RCC 7860 (cell line): ENCODE results near the gene DOK5.

Experiments
- DNase-seq: peaks from one replicate; pipeline ENCODE4 v3.0.0-alpha.2; 2015; ENCODE audit warnings: low spot score
- FAIRE-seq: peaks from 2 replicates; lab custom pipeline; 2012; peaks lifted over from hg19 to GRCh38; lab: Jason Lieb, UNC

DOK5 gene

DNA sequence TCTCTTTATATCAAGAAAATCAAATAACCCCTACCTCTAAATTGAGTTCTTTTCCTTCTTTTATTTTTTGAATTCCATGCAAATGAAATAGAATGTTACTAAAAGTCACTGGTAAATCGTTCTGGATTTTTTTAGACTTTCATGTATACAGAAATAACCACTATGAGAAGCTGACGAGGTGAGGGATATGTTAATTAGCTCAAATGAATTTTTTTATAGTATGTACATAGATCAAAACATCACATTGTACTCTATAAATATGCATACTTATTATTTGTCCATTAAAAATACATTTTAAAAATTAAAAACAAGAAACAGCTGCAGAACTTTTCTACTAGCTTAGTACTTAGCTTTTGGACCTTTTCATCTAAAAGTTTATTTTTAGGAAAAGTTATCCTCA is 165.4 kb downstream of the DOK5 start:
- DNase-seq (no peak), FAIRE-seq (no peak)

- no peak for FAIRE-seq
- DNase-seq: no peak
Observed at GRCh38 chr20:54642864-54643667, 167.7 kb downstream of the DOK5 start.

GRCh38 chr20:54643761-54644160 is 168.4 kb downstream of the DOK5 start:
- no peak for FAIRE-seq
- DNase-seq: no peak

- FAIRE-seq (no peak), DNase-seq (no peak)
Observed at GRCh38 chr20:54645445-54646155, 170.2 kb downstream of the DOK5 start.

- FAIRE-seq (no peak), DNase-seq (no peak)
Observed at GRCh38 chr20:54646156-54646517, 170.7 kb downstream of the DOK5 start.

DNA sequence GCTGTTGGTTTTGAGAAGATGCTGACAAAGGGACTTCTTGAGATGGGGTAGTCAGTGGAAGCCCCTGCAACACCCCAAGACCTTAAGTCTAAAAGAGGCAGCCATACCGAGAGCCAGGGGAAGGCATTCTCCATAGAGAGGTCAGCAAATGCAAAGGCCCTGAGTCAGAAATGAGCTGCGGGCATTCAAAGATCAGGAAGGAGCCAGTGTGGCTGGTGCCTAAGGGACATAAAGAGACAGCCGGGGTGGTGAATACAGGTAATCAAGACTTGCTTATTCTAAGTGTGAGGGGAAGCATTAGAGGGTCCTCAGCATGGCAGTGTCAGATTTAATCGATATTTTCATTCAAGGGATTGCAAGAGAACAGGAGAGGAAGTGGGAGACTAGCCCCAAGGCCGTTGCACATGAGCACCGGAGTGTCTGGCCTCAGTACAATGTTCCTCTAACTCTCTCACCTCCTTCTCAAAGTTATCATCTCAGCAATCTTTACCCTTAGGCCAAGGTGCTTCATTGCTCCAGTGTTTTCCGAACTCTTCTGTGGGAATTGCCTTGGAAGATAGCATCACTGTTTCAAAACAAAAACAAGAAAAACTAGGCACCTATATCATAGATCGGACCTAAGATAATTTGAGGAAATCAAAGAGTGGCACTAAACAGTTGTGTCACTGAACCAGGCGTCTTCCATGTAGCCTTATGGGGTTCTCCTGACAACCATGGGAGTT is 173.2 kb downstream of the DOK5 start:
- DNase-seq (no peak), FAIRE-seq (no peak)

GRCh38 chr20:54649511-54649962 is 174.1 kb downstream of the DOK5 start:
- peak; percentile 67 for FAIRE-seq
- peak; percentile 60 for DNase-seq

GRCh38 chr20:54650052-54650719 is 174.8 kb downstream of the DOK5 start:
- DNase-seq (no peak), FAIRE-seq (no peak)

DNA sequence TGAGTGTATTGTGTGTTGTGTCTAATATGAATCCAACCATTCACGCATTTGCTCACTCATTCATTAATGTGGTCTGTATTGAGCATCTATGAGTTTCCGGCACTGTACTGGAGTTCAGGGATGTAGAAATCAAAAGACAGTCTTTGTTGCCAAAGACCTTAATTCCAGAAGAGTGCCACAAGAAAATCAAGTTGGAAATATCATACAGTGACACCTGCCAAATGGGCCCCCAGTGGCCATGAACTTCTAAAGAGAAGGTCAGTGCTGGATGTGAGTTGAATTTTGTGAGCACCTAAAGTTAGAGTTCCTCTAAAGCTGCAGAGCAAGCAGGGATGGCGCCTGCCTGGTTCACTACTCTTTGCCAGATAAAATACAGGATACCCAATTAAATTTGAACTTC is 175.9 kb downstream of the DOK5 start:
- DNase-seq (no peak), FAIRE-seq (no peak)

DNA sequence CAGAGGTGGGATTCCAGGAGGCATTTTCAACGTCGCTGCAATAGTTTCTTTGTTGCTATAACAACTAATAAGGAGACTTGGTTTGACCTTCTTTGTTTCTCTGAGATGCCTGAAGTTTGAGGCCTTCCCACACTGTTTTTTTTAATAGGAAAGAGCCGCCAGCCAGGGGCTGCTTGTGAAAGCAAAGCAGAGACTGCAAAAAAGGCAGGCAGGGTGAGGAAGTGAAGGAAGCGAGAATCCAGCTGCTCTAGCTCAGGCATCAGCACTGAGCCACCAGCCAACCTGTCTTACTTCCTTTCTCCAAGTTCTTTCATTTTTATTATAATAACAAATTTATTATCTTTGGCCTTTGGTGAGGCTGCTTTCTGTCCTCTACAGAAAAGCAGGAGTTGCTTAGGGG is 179.1 kb downstream of the DOK5 start:
- DNase-seq (no peak), FAIRE-seq (no peak)

DNA sequence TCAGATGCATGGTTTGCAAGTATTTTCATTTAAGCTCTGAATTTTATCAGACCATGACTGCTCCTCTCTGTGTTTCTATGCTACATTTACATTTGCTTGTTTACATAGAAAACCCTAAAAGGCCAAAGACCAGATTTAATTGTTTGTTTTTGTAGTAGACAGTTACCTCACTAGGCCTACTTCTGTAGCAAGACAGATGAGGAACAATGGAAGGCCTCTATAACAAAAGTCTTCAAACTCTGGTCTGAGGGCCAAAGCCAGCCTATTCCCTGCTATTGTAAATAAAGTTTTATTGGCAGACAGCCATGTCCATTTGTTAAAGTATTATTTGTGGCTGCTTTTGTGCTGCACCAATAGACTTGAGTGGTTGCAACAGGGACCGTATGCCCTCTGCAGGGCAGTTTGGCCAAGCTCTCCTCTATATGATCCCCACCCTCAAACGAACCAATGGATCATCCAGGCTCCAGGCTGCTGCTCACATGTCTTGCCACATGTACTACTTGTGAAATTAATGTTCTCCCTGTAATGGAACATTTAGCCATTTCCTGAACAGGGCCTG is 182.0 kb downstream of the DOK5 start:
- FAIRE-seq: no peak
- DNase-seq: no peak

GRCh38 chr20:54658525-54658924 is 183.1 kb downstream of the DOK5 start:
- DNase-seq (no peak), FAIRE-seq (no peak)

GRCh38 chr20:54661265-54661664 is 185.9 kb downstream of the DOK5 start:
- DNase-seq: no peak
- FAIRE-seq: no peak

DNA sequence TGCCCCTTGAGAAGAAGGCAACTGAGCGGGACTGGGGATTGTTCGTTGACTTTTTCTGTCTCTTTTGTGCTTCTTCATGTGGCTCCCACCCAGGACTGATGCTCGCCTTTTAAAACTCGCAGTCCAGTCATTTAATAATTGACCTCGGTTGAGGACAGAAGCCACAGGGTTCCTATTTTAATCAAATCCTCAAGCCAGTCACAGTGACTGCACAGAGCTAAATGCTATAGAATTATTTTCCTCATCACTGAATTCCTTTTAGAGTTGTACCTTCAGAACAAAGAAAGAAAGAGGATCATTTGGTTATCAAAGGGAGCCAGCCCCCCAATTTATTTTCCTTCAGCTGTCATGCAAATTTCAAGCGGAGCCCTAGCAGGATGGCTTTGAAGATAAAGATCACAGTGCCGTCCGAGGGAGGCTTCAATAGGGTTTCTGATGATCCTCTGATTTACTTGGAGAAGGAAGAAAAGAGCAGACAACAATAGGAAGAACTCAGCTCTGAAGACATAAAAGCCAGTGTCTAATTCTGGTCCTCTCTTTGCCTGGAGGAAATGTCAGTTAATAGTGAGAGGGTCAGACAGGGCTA is 186.6 kb downstream of the DOK5 start:
- no peak for FAIRE-seq
- DNase-seq: no peak

DNA sequence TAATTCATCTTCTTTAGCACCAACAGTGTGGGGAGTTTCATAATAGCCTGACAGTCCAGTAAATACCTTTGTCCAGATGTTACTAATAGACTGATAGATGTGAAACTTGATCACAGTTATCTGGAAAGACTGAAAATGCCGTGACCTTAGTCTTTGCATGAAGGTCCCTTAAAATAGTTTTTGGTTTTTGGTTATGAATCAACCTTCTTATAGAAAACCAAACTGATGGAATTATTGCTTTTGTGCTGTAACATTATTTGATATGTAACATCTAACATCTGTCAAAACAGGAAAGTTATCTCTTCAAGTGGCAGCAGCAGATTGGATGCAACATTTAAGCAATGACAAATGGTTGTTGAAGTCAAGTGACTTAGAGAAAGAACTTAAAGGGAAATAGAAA is 190.4 kb downstream of the DOK5 start:
- no peak for FAIRE-seq

GRCh38 chr20:54668271-54669039 is 193.1 kb downstream of the DOK5 start:
- DNase-seq (no peak), FAIRE-seq (no peak)

More for the DNA sequence above, 190.4 kb downstream of the DOK5 start:
- no peak for DNase-seq

- no peak for DNase-seq
- no peak for FAIRE-seq
Observed at GRCh38 chr20:54669040-54669363, 193.6 kb downstream of the DOK5 start.

- no peak for FAIRE-seq
- DNase-seq: no peak
Observed at GRCh38 chr20:54678253-54678652, 202.9 kb downstream of the DOK5 start.

- FAIRE-seq (no peak), DNase-seq (no peak)
Observed at GRCh38 chr20:54680439-54680838, 205.0 kb downstream of the DOK5 start.
